Transverse colon (tissue), 3 donors: ENCODE measurements around the gene TAOK2.

ENCODE experiments used
- CTCF ChIP-seq, 5 experiments: fragments of 200-600 bp in 3 of 5; fragments of 450-650 bp in 2 of 5; sonication (generic) in 3 of 5; IDR thresholded peaks; 1 replicate in 2 of 5; 2 replicates in 3 of 5; pipeline ENCODE4 v1.5.1; 2016 to 2017; ENCODE audit warnings: antibody characterized with exemption in 5 of 5, inconsistent platforms in 3 of 5, mild to moderate bottlenecking in 2 of 5, moderate library complexity in 1 of 5
- EP300 ChIP-seq: sonication (generic); formaldehyde crosslinking; IDR thresholded peaks from one replicate; pipeline ENCODE4 v1.6.1; 2017; ENCODE audit warnings: antibody characterized with exemption, low read depth
- POLR2A ChIP-seq: fragments of 450-650 bp; IDR thresholded peaks from one replicate; pipeline ENCODE4 v1.6.1; 2016; ENCODE audit warnings: antibody characterized with exemption, mild to moderate bottlenecking, moderate library complexity

- TF ChIP-seq EP300 (no peak), CTCF (IDR thresholded peaks at IDR 0.05) (no peak), POLR2A (no peak)
Observed at GRCh38 chr16:30000735-30001631, 27.3 kb downstream of the TAOK2 start.
